Transverse colon (tissue), 4 donors: ENCODE data around the gene MEAF6. TPM values are rescaled to one million over a fixed set of nuclear protein-coding genes. Genes with fewer than 3 reads are reported as not detected.

Source experiments
- DNase-seq: peaks from one replicate; pipeline ENCODE4 v3.0.0-alpha.2; 2019
- H3K27ac ChIP-seq, 4 donors: fragments of 200-600 bp; sonication (generic); 2 replicates each; pipeline ENCODE4 v1.5.1; 2016 to 2018; ENCODE audit warnings: inconsistent platforms in 4 of 4
- H3K27me3 ChIP-seq: fragments of 200-600 bp; sonication (generic); 2 replicates; pipeline ENCODE4 v1.5.1; 2017; ENCODE audit warnings: inconsistent platforms
- H3K36me3 ChIP-seq, 4 donors: fragments of 200-600 bp; sonication (generic); 2 replicates each; pipeline ENCODE4 v1.5.1; 2017 to 2019; ENCODE audit warnings: inconsistent platforms in 4 of 4
- H3K4me1 ChIP-seq, 4 donors: fragments of 200-600 bp; sonication (generic); 2 replicates each; pipeline ENCODE4 v1.5.1; 2017 to 2020; ENCODE audit warnings: inconsistent platforms in 4 of 4
- H3K4me3 ChIP-seq, 4 donors: fragments of 200-600 bp; sonication (generic); 1 replicate in 1 of 4; 2 replicates in 3 of 4; pipeline versions ENCODE4 v1.5.1 to v1.6.1; 2017 to 2019; ENCODE audit warnings: inconsistent platforms in 4 of 4
- H3K9me3 ChIP-seq, 2 donors: fragments of 200-600 bp; sonication (generic); 2 replicates each; pipeline ENCODE4 v1.5.1; 2017 to 2019; ENCODE audit warnings: inconsistent platforms in 2 of 2
- CTCF ChIP-seq, 5 experiments: fragments of 200-600 bp in 3 of 5; fragments of 450-650 bp in 2 of 5; sonication (generic) in 3 of 5; IDR thresholded peaks; 1 replicate in 2 of 5; 2 replicates in 3 of 5; pipeline ENCODE4 v1.5.1; 2016 to 2017; ENCODE audit warnings: antibody characterized with exemption in 5 of 5, inconsistent platforms in 3 of 5, mild to moderate bottlenecking in 2 of 5, moderate library complexity in 1 of 5
- EP300 ChIP-seq: sonication (generic); formaldehyde crosslinking; IDR thresholded peaks from one replicate; pipeline ENCODE4 v1.6.1; 2017; ENCODE audit warnings: antibody characterized with exemption, low read depth
- POLR2A ChIP-seq: fragments of 450-650 bp; IDR thresholded peaks from one replicate; pipeline ENCODE4 v1.6.1; 2016; ENCODE audit warnings: antibody characterized with exemption, mild to moderate bottlenecking, moderate library complexity
- POLR2AphosphoS5 ChIP-seq, 3 donors: sonication (generic); formaldehyde crosslinking; IDR thresholded peaks; one replicate each; pipeline ENCODE4 v1.6.1; 2016; ENCODE audit warnings: antibody characterized with exemption in 3 of 3
- WGBS, 2 donors: methylation state at CpG; one replicate each; pipeline ENCODE4 v1.1.5; 2018; ENCODE audit warnings: low coverage in 1 of 2; 5-methylcytosine and 5-hydroxymethylcytosine counted together
- in situ Hi-C, 4 donors: fragments of 200-750 bp; cut with MboI; loops; one replicate each; pipeline versions ENCODE4 v1.15.0 to v1.15.1; 2017; ENCODE audit warnings: low sequenced_read_pairs in 3 of 4, low pct_ligation_motif_present in 1 of 4, low pct_unique_long_range_greater_than_20kb in 1 of 4
- intact Hi-C: fragments of 100-400 bp; cut with DNase I; formaldehyde crosslinking; loops from one replicate; pipeline ENCODE4 v1.15.1; 2023; ENCODE audit warnings: low total_unique reads
- total RNA-seq, 4 donors: library from RNA; depleted of rRNA; stranded (reverse); fragments of >200 nt; gene quantifications; one replicate each; pipeline ENCODE4 v1.1.0, GENCODE V29; 2016

Gene MEAF6
- total RNA-seq, 4 donors from 2014 or later: 8.2 to 51.9 (median 32.9) TPM

- Histone ChIP-seq H3K4me1 (peaks cover 21 to 34% (median 29%) of the 10 kb centered on the region in 4 donors), H3K27me3 (no peaks in the 10 kb centered on the region), H3K36me3 (peaks cover 0 to 29% (median 11%) of the 10 kb centered on the region in 4 donors), H3K27ac (peak overlapping the region; percentile 69 to 77 (median 74)), H3K4me3 (no peak overlapping the region), H3K9me3 (no peaks in the 10 kb centered on the region)
- intact Hi-C loops: loop anchor here (1.0 kb wide), 1 partner anchor 32 kb away; no protein-coding TSS in a partner anchor
- peak; percentile 81 for DNase-seq
- in situ Hi-C loops: no loop called here
- 16 to 25% methylated on average over 4 to 9 of the region's 10 CpGs for WGBS, 2 donors
- TF ChIP-seq POLR2AphosphoS5 (IDR thresholded peaks at IDR 0.05) (peak in 1 of 3 donors; percentile 23), POLR2A (no peak), CTCF (IDR thresholded peaks at IDR 0.05) (peak; percentile 99)
Observed at GRCh38 chr1:37486680-37487618, 27.6 kb downstream of the MEAF6 start.

GRCh38 chr1:37485902-37486679 lies 28.5 kb downstream of the MEAF6 start:
- intact Hi-C loops (no loop called here), in situ Hi-C loops (no loop called here)

GRCh38 chr1:37484325-37485051 lies 30.1 kb downstream of the MEAF6 start:
- WGBS, 2 donors: 68 to 77% methylated on average over 4 to 7 of the region's 7 CpGs
- in situ Hi-C loops: no loop called here
- Histone ChIP-seq H3K27me3 (no peaks in the 10 kb centered on the region), H3K4me1 (peaks cover 31 to 54% (median 43%) of the 10 kb centered on the region in 4 donors), H3K9me3 (no peaks in the 10 kb centered on the region), H3K4me3 (no peak overlapping the region), H3K27ac (peak overlapping the region; percentile 69 to 77 (median 74)), H3K36me3 (peaks cover 0 to 35% (median 16%) of the 10 kb centered on the region in 4 donors)
- no peak for TF ChIP-seq POLR2A
- TF ChIP-seq CTCF (IDR thresholded peaks at IDR 0.05): no peak
- no peak for TF ChIP-seq POLR2AphosphoS5 (IDR thresholded peaks at IDR 0.05)
- TF ChIP-seq EP300: no peak
- no peak for DNase-seq
- intact Hi-C loops: no loop called here

More at GRCh38 chr1:37485902-37486679, 28.5 kb downstream of the MEAF6 start:
- no peak for TF ChIP-seq CTCF (IDR thresholded peaks at IDR 0.05)
- no peak for TF ChIP-seq EP300
- no peak for TF ChIP-seq POLR2A
- TF ChIP-seq POLR2AphosphoS5 (IDR thresholded peaks at IDR 0.05): no peak
- 44% methylated on average over 6 of the region's 6 CpGs; no CpG with 5 or more reads in 1 of the 2 donors for WGBS, 2 donors
- Histone ChIP-seq H3K4me1 (peaks cover 21 to 38% (median 29%) of the 10 kb centered on the region in 4 donors), H3K27me3 (no peaks in the 10 kb centered on the region), H3K36me3 (peaks cover 0 to 34% (median 12%) of the 10 kb centered on the region in 4 donors), H3K27ac (peak overlapping the region; percentile 69 to 77 (median 74)), H3K9me3 (no peaks in the 10 kb centered on the region), H3K4me3 (no peak overlapping the region)
- no peak for DNase-seq
